Measurements from ENCODE around the gene GNAT3.

GNAT3 gene

GRCh38 chr7:80499350-80499953 lies 12.4 kb downstream of the GNAT3 start:
- DNase-seq, result no peak

- no peak for DNase-seq
Observed at GRCh38 chr7:80498481-80499349, 13.1 kb downstream of the GNAT3 start.

- DNase-seq, result no peak
Observed at GRCh38 chr7:80496586-80496985, 15.3 kb downstream of the GNAT3 start.

- no peak for DNase-seq
Observed at GRCh38 chr7:80493121-80493849, 18.6 kb downstream of the GNAT3 start.

- no peak for DNase-seq
Observed at GRCh38 chr7:80491462-80491861, 20.4 kb downstream of the GNAT3 start.

GRCh38 chr7:80488851-80489370 lies 23.0 kb downstream of the GNAT3 start:
- no peak for DNase-seq

GRCh38 chr7:80488406-80488805 lies 23.5 kb downstream of the GNAT3 start:
- DNase-seq, result no peak

- no peak for DNase-seq
Observed at GRCh38 chr7:80485721-80486120, 26.1 kb downstream of the GNAT3 start.

GRCh38 chr7:80482950-80483349 lies 28.9 kb downstream of the GNAT3 start:
- no peak for DNase-seq

GRCh38 chr7:80481196-80481884 lies 30.5 kb downstream of the GNAT3 start:
- no peak for DNase-seq

GRCh38 chr7:80480566-80480965 lies 31.3 kb downstream of the GNAT3 start:
- DNase-seq, result no peak

- no peak for DNase-seq
Observed at GRCh38 chr7:80478683-80479082, 33.2 kb downstream of the GNAT3 start.

- DNase-seq, result no peak
Observed at GRCh38 chr7:80476035-80476434, 35.8 kb downstream of the GNAT3 start.

GRCh38 chr7:80475383-80475782 lies 36.5 kb downstream of the GNAT3 start:
- no peak for DNase-seq

- no peak for DNase-seq
Observed at GRCh38 chr7:80473751-80474150, 38.1 kb downstream of the GNAT3 start.

GRCh38 chr7:80472491-80473200 lies 39.2 kb downstream of the GNAT3 start:
- DNase-seq, result no peak

GRCh38 chr7:80468931-80469714 lies 42.7 kb downstream of the GNAT3 start:
- DNase-seq, result no peak

- DNase-seq, result no peak
Observed at GRCh38 chr7:80467069-80467468, 44.8 kb downstream of the GNAT3 start.

- DNase-seq, result no peak
Observed at GRCh38 chr7:80466636-80467035, 45.2 kb downstream of the GNAT3 start.

- DNase-seq, result no peak
Observed at GRCh38 chr7:80464211-80464610, 47.7 kb downstream of the GNAT3 start.

GRCh38 chr7:80463272-80463920 lies 48.5 kb downstream of the GNAT3 start:
- no peak for DNase-seq

Measured in NCI-H2081 treated with DMSO at 0.1 percent for 48 hours (cell line).